Endothelial cell of umbilical vein (primary cell): ENCODE results near the gene SMAD6. TPM values are rescaled to one million over a fixed set of nuclear protein-coding genes. Genes with fewer than 3 reads are reported as not detected.

Experiments used
- BruUV-seq: library from RNA; stranded (reverse); fragments of 400-500 nt; replicated peaks from 2 replicates; lab custom pipeline; 2021; lab: Mats Ljungman, UMichigan
- CTCF ChIA-PET: fragments of 300-600, 350-600 bp; sonication (Branson Sonifier 250); formaldehyde crosslinking; loops from one replicate; lab custom pipeline; 2021; ENCODE audit warnings: antibody characterized with exemption, inconsistent platforms; lab: Charles Lee
- POLR2A ChIA-PET: fragments of 300-600, 350-600 bp; sonication (Branson Sonifier 250); formaldehyde crosslinking; loops from one replicate; lab custom pipeline; 2021; ENCODE audit warnings: antibody characterized with exemption, inconsistent platforms; lab: Charles Lee
- DNase-seq: peaks from one replicate; pipeline ENCODE4 v3.0.0-alpha.2; 2011; ENCODE audit warnings: low read depth, low spot score
- FAIRE-seq: peaks from 2 replicates; lab custom pipeline; 2011; peaks lifted over from hg19 to GRCh38; lab: Jason Lieb, UNC
- H2AFZ ChIP-seq: 2 replicates; pipeline ENCODE4 v1.6.0; 2012; ENCODE audit warnings: low read depth, low read length, control low read depth, inconsistent platforms
- H3K27ac ChIP-seq: 2 replicates; pipeline ENCODE4 v1.5.1; 2011; ENCODE audit warnings: low read depth, mild to moderate bottlenecking, control low read depth, low read length, moderate library complexity; ENCODE audit not compliant: insufficient read depth
- H3K27me3 ChIP-seq, 2 experiments: 2 replicates each; pipeline versions ENCODE4 v1.6.0 to v1.6.1; 2011; ENCODE audit warnings: low read length in 2 of 2, mixed read lengths in 1 of 2; ENCODE audit not compliant: control insufficient read depth in 2 of 2, insufficient read depth in 2 of 2
- H3K36me3 ChIP-seq, 2 experiments: 2 replicates in 1 of 2; 3 replicates in 1 of 2; pipeline ENCODE4 v1.5.1; 2011; ENCODE audit warnings: low read length in 2 of 2, mild to moderate bottlenecking in 1 of 2, moderate library complexity in 1 of 2; ENCODE audit not compliant: control insufficient read depth in 2 of 2, insufficient read depth in 2 of 2; ENCODE audit errors: extremely low read depth in 1 of 2
- H3K4me1 ChIP-seq: 3 replicates; pipeline ENCODE4 v1.5.1; 2011; ENCODE audit warnings: mild to moderate bottlenecking, low read length; ENCODE audit not compliant: control insufficient read depth, insufficient read depth; ENCODE audit errors: extremely low read depth
- H3K4me2 ChIP-seq: 2 replicates; pipeline ENCODE4 v1.6.1; 2011; ENCODE audit warnings: low read length, control low read depth, mixed read lengths; ENCODE audit not compliant: insufficient read depth
- H3K4me3 ChIP-seq, 3 experiments: fragments of 200-600 bp in 1 of 3; sonication (generic), shearing (Covaris generic) in 1 of 3; replicated peaks in 1 of 3; 2 replicates each; pipeline ENCODE4 v1.5.1; 2011 to 2016; ENCODE audit warnings: control low read depth in 3 of 3, low read length in 3 of 3, mild to moderate bottlenecking in 2 of 3, inconsistent platforms in 1 of 3, low read depth in 1 of 3, moderate library complexity in 1 of 3; ENCODE audit not compliant: insufficient read depth in 1 of 3
- H3K79me2 ChIP-seq: 2 replicates; pipeline ENCODE4 v1.6.0; 2012; ENCODE audit warnings: low read length, inconsistent platforms; ENCODE audit not compliant: control insufficient read depth, insufficient read depth
- H3K9ac ChIP-seq: replicated peaks from 2 replicates; pipeline ENCODE3; 2011; ENCODE audit warnings: low read length, control low read depth; ENCODE audit not compliant: insufficient read depth; ENCODE audit errors: extremely low read depth
- H3K9me1 ChIP-seq: replicated peaks from 3 replicates; pipeline ENCODE4 v1.6.0; 2011; ENCODE audit warnings: mild to moderate bottlenecking, low read length; ENCODE audit not compliant: control insufficient read depth, insufficient read depth; ENCODE audit errors: extremely low read depth
- H3K9me3 ChIP-seq: replicated peaks from 2 replicates; pipeline ENCODE4 v1.5.1; 2012; ENCODE audit warnings: low read length, inconsistent platforms; ENCODE audit not compliant: control insufficient read depth, insufficient read depth
- H4K20me1 ChIP-seq: replicated peaks from 2 replicates; pipeline ENCODE3; 2011; ENCODE audit warnings: mild to moderate bottlenecking, low read length; ENCODE audit not compliant: control insufficient read depth, insufficient read depth; ENCODE audit errors: extremely low read depth
- EZH2 ChIP-seq: IDR thresholded peaks from 2 replicates; pipeline ENCODE4 v1.6.1; 2012; ENCODE audit warnings: borderline replicate concordance, low read depth, mild to moderate bottlenecking, moderate library complexity, low read length, inconsistent platforms; ENCODE audit not compliant: severe bottlenecking
- FOS ChIP-seq: IDR thresholded peaks from 2 replicates; pipeline ENCODE4 v1.6.1; 2011; ENCODE audit warnings: mild to moderate bottlenecking, low read length, moderate library complexity, borderline replicate concordance; ENCODE audit not compliant: insufficient read depth
- GATA2 ChIP-seq: IDR thresholded peaks from 2 replicates; pipeline ENCODE4 v1.7.0; 2011; ENCODE audit warnings: low read depth, mild to moderate bottlenecking, moderate library complexity, mixed read lengths, low read length; ENCODE audit not compliant: insufficient read length, insufficient read depth
- JUN ChIP-seq: IDR thresholded peaks from 2 replicates; pipeline ENCODE4 v1.6.1; 2011; ENCODE audit warnings: borderline replicate concordance, low read depth; ENCODE audit not compliant: insufficient read length, insufficient read depth
- MYC ChIP-seq: IDR thresholded peaks from one replicate; pipeline ENCODE4 v1.6.1; 2011; ENCODE audit warnings: mild to moderate bottlenecking, low read depth, low read length
- POLR2A ChIP-seq: IDR thresholded peaks from 2 replicates; pipeline ENCODE4 v1.6.1; 2012; ENCODE audit warnings: low read depth, mild to moderate bottlenecking, control low read depth, low read length
- POLR2AphosphoS5 ChIP-seq: IDR thresholded peaks from 2 replicates; pipeline ENCODE4 v1.6.1; 2012; ENCODE audit warnings: low read depth, mild to moderate bottlenecking, control low read depth, low read length, moderate library complexity; ENCODE audit not compliant: insufficient read depth
- dilution Hi-C: fragments of 300-500 bp; cut with MboI; formaldehyde crosslinking; loops from one replicate; pipeline ENCODE4 v1.15.0; 2019; ENCODE audit warnings: low sequenced_read_pairs; ENCODE audit not compliant: extremely low pct_ligation_motif_present
- intact Hi-C: fragments of 100-400 bp; cut with micrococcal nuclease; formaldehyde crosslinking; loops from one replicate; pipeline ENCODE4 v1.10.0; 2022
- polyA plus RNA-seq, 4 experiments: library from polyadenylated mRNA; depleted of rRNA in 3 of 4; stranded (reverse) in 3 of 4; unstranded in 1 of 4; fragments of >200 nt; gene quantifications; 2 replicates each; pipeline versions ENCODE4 v1.2.1 to v1.2.3, GENCODE V29; 2011 to 2012; ENCODE audit warnings: missing spikeins in 1 of 4
- total RNA-seq: library from RNA; stranded (reverse); gene quantifications from 2 replicates; pipeline ENCODE4 v1.2.3, GENCODE V29; 2021
- TF ChIP-seq, protein P1 (sequence below), 2 donors: IDR thresholded peaks; 1 replicate in 1 of 2; 2 replicates in 1 of 2; pipeline ENCODE4 v1.5.1; 2011; ENCODE audit warnings: low read length in 2 of 2, mild to moderate bottlenecking in 2 of 2, moderate library complexity in 2 of 2, control low read depth in 1 of 2, inconsistent platforms in 1 of 2, low read depth in 1 of 2; ENCODE audit not compliant: insufficient read depth in 1 of 2; ENCODE audit errors: extremely low read depth in 1 of 2
- TF ChIP-seq, protein P2 (sequence below): IDR thresholded peaks from 2 replicates; pipeline ENCODE4 v1.6.1; 2011; ENCODE audit not compliant: insufficient read depth, insufficient read length

Gene SMAD6
- total and polyA plus RNA-seq, 2 donors (not counting 3 experiments of a cell fraction or from before 2014, with no cell fraction given): 7.3 to 12.5 TPM

GRCh38 chr15:66709884-66710283 lies 7.8 kb downstream of the SMAD6 start:
- DNase-seq: no peak
- H4K20me1 ChIP-seq: no peaks in the 10 kb centered on the region
- intact Hi-C loops: no loop called here
- no peaks in the 10 kb centered on the region for H3K27me3 ChIP-seq
- ChIA-PET CTCF (interaction anchor here (1.2 to 12.6 kb wide), 2 partner anchors 106 to 142 kb away, joined by 3 to 157 read pairs; no protein-coding TSS in a partner anchor), POLR2A (no interaction called here)
- H3K9me3 ChIP-seq: no peaks in the 10 kb centered on the region
- TF ChIP-seq, protein P1, sequence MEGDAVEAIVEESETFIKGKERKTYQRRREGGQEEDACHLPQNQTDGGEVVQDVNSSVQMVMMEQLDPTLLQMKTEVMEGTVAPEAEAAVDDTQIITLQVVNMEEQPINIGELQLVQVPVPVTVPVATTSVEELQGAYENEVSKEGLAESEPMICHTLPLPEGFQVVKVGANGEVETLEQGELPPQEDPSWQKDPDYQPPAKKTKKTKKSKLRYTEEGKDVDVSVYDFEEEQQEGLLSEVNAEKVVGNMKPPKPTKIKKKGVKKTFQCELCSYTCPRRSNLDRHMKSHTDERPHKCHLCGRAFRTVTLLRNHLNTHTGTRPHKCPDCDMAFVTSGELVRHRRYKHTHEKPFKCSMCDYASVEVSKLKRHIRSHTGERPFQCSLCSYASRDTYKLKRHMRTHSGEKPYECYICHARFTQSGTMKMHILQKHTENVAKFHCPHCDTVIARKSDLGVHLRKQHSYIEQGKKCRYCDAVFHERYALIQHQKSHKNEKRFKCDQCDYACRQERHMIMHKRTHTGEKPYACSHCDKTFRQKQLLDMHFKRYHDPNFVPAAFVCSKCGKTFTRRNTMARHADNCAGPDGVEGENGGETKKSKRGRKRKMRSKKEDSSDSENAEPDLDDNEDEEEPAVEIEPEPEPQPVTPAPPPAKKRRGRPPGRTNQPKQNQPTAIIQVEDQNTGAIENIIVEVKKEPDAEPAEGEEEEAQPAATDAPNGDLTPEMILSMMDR (IDR thresholded peaks at IDR 0.05; ENCODE audit: extremely low read depth in 1 of 2, insufficient read depth in 1 of 2, low read depth in 1 of 2, low read length in 2 of 2): no peak
- TF ChIP-seq FOS: no peak
- no peak for TF ChIP-seq POLR2AphosphoS5
- TF ChIP-seq MYC: no peak
- TF ChIP-seq EZH2: no peak
- no peak for TF ChIP-seq POLR2A
- TF ChIP-seq, protein P2, sequence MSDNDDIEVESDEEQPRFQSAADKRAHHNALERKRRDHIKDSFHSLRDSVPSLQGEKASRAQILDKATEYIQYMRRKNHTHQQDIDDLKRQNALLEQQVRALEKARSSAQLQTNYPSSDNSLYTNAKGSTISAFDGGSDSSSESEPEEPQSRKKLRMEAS: no peak
- no peak for TF ChIP-seq GATA2
- no peak for TF ChIP-seq JUN
- no peak overlapping the region for H3K9ac ChIP-seq
- FAIRE-seq: no peak
- H3K36me3 ChIP-seq: peaks cover 0 to 1% of the 10 kb centered on the region in 2 experiments
- H3K4me1 ChIP-seq: peaks cover 42% of the 10 kb centered on the region
- no peak overlapping the region for H3K27ac ChIP-seq
- no peak overlapping the region for H3K4me2 ChIP-seq
- no peaks in the 10 kb centered on the region for H3K9me1 ChIP-seq
- H2AFZ ChIP-seq: no peak overlapping the region
- dilution Hi-C loops: no loop called here
- no TSS peak for BruUV-seq
- H3K79me2 ChIP-seq: peaks cover 21% of the 10 kb centered on the region
- no peak overlapping the region for H3K4me3 ChIP-seq
